Progenitor cell of endocrine pancreas (in vitro differentiated cells): ENCODE measurements around the gene CYP3A4. TPM values are rescaled to one million over a fixed set of nuclear protein-coding genes. Genes with fewer than 3 reads are reported as not detected.
"Not testable (repeated sequence)": the region's sequence is repeated elsewhere in the genome, so short reads cannot be mapped to it uniquely, and the experiment has no call there.

ENCODE experiments used
- DNase-seq: peaks from one replicate; pipeline ENCODE4 v3.0.0; 2021; ENCODE audit warnings: low spot score; ENCODE audit not compliant: unreplicated experiment
- H3K27ac Mint-ChIP-seq: 2 replicates; pipeline ENCODE4 v1.8.0; 2021; ENCODE audit warnings: mild to moderate bottlenecking, moderate library complexity, mixed read lengths
- H3K27me3 Mint-ChIP-seq: 2 replicates; pipeline ENCODE4 v1.8.0; 2021; ENCODE audit warnings: mixed read lengths
- H3K36me3 Mint-ChIP-seq: 2 replicates; pipeline ENCODE4 v1.8.0; 2022; ENCODE audit warnings: mixed read lengths; ENCODE audit not compliant: insufficient read depth
- H3K4me1 Mint-ChIP-seq: 2 replicates; pipeline ENCODE4 v1.8.0; 2021; ENCODE audit warnings: low read depth, mixed read lengths
- H3K4me3 Mint-ChIP-seq: 2 replicates; pipeline ENCODE4 v1.8.0; 2021; ENCODE audit warnings: low read depth, mild to moderate bottlenecking, moderate library complexity, mixed read lengths
- H3K9me3 Mint-ChIP-seq: 2 replicates; pipeline ENCODE4 v1.8.0; 2021; ENCODE audit warnings: low read depth, mixed read lengths
- CTCF ChIP-seq: fragments of 200-600 bp; sonication (generic); IDR thresholded peaks from one replicate; pipeline ENCODE4 v1.5.0; 2021; ENCODE audit warnings: antibody characterized with exemption, mild to moderate bottlenecking; ENCODE audit not compliant: unreplicated experiment
- total RNA-seq: library from RNA; stranded (reverse); gene quantifications from 2 replicates; pipeline ENCODE4 v1.2.1, GENCODE V29; 2021

The CYP3A4 gene
- total RNA-seq, 1 donor from 2014 or later = not detected

DNA sequence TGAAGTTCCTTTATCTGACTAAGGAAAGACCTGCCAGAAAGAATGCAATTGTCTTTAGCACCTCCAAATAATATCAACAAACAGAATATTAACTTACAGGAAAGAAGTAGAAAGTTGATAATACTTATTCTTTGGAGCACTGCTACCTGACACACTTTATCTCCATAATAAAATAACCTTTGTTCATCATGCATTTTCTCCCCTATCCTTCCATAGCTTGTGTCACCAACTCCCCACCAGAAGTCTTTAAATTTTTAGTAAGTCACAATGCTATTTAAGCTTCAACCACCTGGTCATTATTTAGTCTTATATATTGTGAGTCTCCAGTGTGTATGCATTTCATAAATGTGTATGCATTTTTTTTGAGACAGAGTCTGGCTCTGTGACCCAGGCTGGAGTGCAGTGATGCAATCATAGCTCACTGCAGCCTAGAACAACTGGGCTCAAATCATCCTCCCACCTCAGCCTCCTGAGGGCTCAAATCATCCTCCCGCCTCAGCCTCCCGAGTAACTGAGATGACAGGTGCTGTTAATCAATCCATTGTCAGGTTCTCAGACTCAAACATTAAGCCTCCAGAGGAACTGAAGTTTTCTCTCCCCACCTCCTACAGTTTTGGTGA lies 36.5 kb upstream of the CYP3A4 start:
- Mint-ChIP-seq H3K27ac (no peak overlapping the region), H3K36me3 (no peaks in the 10 kb centered on the region), H3K4me3 (no peak overlapping the region), H3K4me1 (peaks cover 2% of the 10 kb centered on the region), H3K9me3 (no peaks in the 10 kb centered on the region), H3K27me3 (peaks cover 5% of the 10 kb centered on the region)
- no peak for DNase-seq
- TF ChIP-seq CTCF = no peak

GRCh38 chr7:99808766-99809165 lies 24.8 kb upstream of the CYP3A4 start:
- H3K4me3 Mint-ChIP-seq = no peak overlapping the region

DNA sequence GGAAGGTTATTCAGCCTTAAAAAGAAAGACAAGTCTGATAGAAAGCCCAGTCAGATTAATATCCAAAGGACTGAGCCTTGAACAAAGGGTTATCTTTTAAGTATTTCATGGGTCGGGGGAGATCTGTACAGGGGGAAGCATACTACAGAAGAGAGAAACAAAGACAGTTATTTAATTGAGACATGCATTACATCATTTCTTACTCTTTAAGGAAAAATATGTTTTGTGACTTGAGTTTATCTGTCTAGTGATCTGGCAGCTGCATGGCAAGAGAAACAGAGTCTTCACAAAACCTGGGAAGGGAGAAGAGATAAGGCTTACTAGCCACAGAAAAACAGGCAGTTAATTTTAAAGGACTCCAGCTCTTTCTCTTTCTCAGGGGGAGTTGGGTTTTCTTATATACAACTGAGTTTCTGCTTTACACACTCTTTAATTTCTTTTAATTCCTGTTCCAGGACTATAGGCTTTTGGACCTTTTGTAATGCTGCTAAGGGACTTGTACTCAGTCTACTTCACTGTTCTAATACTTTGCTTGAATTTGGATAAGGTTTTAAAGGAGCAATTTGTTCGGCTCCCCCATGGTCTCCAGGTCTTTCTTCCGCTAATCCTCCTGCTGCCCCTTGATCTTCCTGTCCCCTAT lies 23.0 kb upstream of the CYP3A4 start:
- Mint-ChIP-seq H3K9me3 (peaks cover 26% of the 10 kb centered on the region), H3K27me3 (no peaks in the 10 kb centered on the region), H3K4me1 (no peaks in the 10 kb centered on the region), H3K4me3 (no peak overlapping the region), H3K36me3 (no peaks in the 10 kb centered on the region), H3K27ac (no peak overlapping the region)
- TF ChIP-seq CTCF = no peak
- DNase-seq = no peak

More at GRCh38 chr7:99808766-99809165, 24.8 kb upstream of the CYP3A4 start:
- no peak overlapping the region for H3K27ac Mint-ChIP-seq
- H3K9me3 Mint-ChIP-seq = peaks cover 19% of the 10 kb centered on the region
- no peak for DNase-seq
- H3K27me3 Mint-ChIP-seq = no peaks in the 10 kb centered on the region
- no peak for TF ChIP-seq CTCF
- H3K4me1 Mint-ChIP-seq = no peaks in the 10 kb centered on the region
- H3K36me3 Mint-ChIP-seq = no peaks in the 10 kb centered on the region

GRCh38 chr7:99805641-99806040 lies 21.7 kb upstream of the CYP3A4 start:
- Mint-ChIP-seq H3K4me3 (no peak overlapping the region), H3K36me3 (no peaks in the 10 kb centered on the region), H3K27ac (no peak overlapping the region), H3K4me1 (no peaks in the 10 kb centered on the region), H3K9me3 (peaks cover 27% of the 10 kb centered on the region), H3K27me3 (no peaks in the 10 kb centered on the region)
- DNase-seq = no peak
- TF ChIP-seq CTCF = no peak

DNA sequence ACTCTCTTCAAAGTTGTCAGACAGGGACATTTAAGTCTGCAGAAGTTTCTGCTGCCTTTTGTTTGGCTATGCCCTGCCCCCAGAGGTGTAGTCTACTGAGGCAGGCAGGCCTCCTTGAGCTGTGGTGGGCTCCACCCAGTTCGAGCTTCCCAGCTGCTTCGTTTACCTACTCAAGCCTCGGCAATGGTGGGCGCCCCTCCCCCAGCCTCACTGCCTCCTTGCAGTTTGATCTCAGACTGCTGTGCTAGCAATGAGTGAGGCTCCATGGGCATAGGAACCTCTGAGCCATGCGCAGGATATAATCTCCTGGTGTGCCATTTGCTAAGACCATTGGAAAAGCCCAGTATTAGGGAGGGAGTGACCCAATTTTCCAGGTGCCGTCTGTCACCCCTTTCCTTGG lies 19.1 kb upstream of the CYP3A4 start:
- H3K9me3 Mint-ChIP-seq = peaks cover 27% of the 10 kb centered on the region
- H3K4me1 Mint-ChIP-seq, H3K27me3 Mint-ChIP-seq, H3K27ac Mint-ChIP-seq, H3K4me3 Mint-ChIP-seq, DNase-seq, H3K36me3 Mint-ChIP-seq: not testable (repeated sequence)

DNA sequence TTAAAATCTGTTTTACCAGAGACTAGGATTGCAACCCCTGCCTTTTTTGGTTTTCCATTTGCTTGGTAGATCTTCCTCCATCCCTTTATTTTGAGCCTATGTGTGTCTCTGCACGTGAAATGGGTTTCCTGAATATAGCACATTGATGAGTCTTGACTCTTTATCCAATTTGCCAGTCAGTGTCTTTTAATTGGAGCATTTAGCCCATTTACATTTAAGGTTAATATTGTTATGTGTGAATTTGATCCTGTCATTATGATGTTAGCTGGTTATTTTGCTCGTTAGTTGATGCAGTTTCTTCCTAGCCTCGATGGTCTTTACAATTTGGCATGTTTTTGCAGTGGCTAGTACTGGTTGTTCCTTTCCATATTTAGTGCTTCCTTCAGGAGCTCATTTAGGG lies 17.4 kb upstream of the CYP3A4 start:
- H3K27me3 Mint-ChIP-seq, H3K36me3 Mint-ChIP-seq, H3K27ac Mint-ChIP-seq, H3K4me3 Mint-ChIP-seq, H3K4me1 Mint-ChIP-seq, DNase-seq: not testable (repeated sequence)
- H3K9me3 Mint-ChIP-seq = peaks cover 27% of the 10 kb centered on the region
